ENCODE results near the gene PTPN4. TPM values are rescaled to one million over a fixed set of nuclear protein-coding genes. Genes with fewer than 3 reads are reported as not detected.
A peak's percentile ranks its signal among the peaks of the same experiment; 100 is the strongest.

PTPN4 gene
- total and polyA plus RNA-seq, 2 of the 13 experiments (the other 11 are each of a cell fraction or from before 2014, with no cell fraction given), result 20.3 to 34.6 TPM

GRCh38 chr2:119759451-119760236 lies at the start of gene PTPN4 (continued):
- TF ChIP-seq KLF16 (CRISPR knock-in tag; IDR thresholded peaks at IDR 0.05) (peak in 1 of 2 experiments; percentile 98; a peak in 2 of 4 replicates), ZNF225 (CRISPR knock-in tag; IDR thresholded peaks at IDR 0.05) (peak; percentile 41; the same call in 1 of the 2 replicates), SOX5 (CRISPR knock-in tag; IDR thresholded peaks at IDR 0.05; ENCODE audit: borderline replicate concordance) (peak; percentile 81), ZBTB34 (CRISPR knock-in tag; IDR thresholded peaks at IDR 0.05) (peak; percentile 74), ZNF75D (CRISPR knock-in tag; IDR thresholded peaks at IDR 0.05; ENCODE audit: borderline replicate concordance) (no peak; the same call in 1 of the 2 replicates), YEATS2 (CRISPR knock-in tag; IDR thresholded peaks at IDR 0.05; ENCODE audit: borderline replicate concordance) (peak; percentile 98), JUND (CRISPR knock-in tag; IDR thresholded peaks at IDR 0.05) (peak; percentile 48), ZFAT (CRISPR knock-in tag; conservative IDR thresholded peaks at IDR 0.05) (no peak), ZNF512 (CRISPR knock-in tag; IDR thresholded peaks at IDR 0.05) (no peak), ZNF609 (CRISPR knock-in tag; IDR thresholded peaks at IDR 0.05; ENCODE audit: borderline replicate concordance) (peak; percentile 41; the same call in 1 of the 2 replicates), ZFP62 (CRISPR knock-in tag; IDR thresholded peaks at IDR 0.05) (no peak), MEIS1 (CRISPR knock-in tag; IDR thresholded peaks at IDR 0.05; ENCODE audit: borderline replicate concordance) (peak; percentile 33), RBFOX2 (IDR thresholded peaks at IDR 0.05; ENCODE audit: low read depth, low read length) (peak; percentile 88), NKX3-1 (CRISPR knock-in tag; IDR thresholded peaks at IDR 0.05) (0 out of 2 replicates have a peak, but pooled peaks have one; percentile 38), ZNF563 (CRISPR knock-in tag; IDR thresholded peaks at IDR 0.05) (peak; percentile 81), ZGPAT (CRISPR knock-in tag; IDR thresholded peaks at IDR 0.05) (peak; percentile 98)

All from HepG2 (cell line).